ENCODE results near the gene PTPRF. TPM values are rescaled to one million over a fixed set of nuclear protein-coding genes. Genes with fewer than 3 reads are reported as not detected.
"Not testable (repeated sequence)": the region's sequence is repeated elsewhere in the genome, so short reads cannot be mapped to it uniquely, and the experiment has no call there.

Gene PTPRF
- total and polyA plus RNA-seq, 3 donors from 2014 or later = 43.1 to 51.0 (median 45.4) TPM

DNA sequence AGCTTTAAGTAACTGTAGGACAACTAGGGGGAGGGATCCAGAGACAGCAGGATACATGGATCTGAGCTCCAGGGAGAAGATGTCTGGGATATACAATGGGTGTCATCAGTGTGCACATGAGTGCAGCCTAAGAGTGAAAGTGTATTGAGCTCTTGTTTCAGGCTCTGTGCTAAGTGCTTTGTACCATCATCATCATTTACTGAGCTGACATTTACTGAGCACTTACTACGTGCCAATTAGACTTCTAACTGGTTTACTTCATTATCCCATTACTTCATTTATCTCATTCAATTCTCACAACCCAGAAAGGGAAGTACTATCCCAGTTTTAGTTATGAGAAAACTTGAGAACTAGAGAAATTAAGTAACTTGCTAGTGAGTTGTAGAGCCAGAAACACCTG lies 114.8 kb downstream of the PTPRF start:
- Histone ChIP-seq H3K36me3 (ENCODE audit: low read depth, missing control alignments) (no peaks in the 10 kb centered on the region), H3K4me3 (no peak overlapping the region), H3K27ac (no peak overlapping the region), H3K9me3 (no peaks in the 10 kb centered on the region), H3K4me1 (no peaks in the 10 kb centered on the region), H3K27me3 (no peaks in the 10 kb centered on the region)
- TF ChIP-seq, protein P1, sequence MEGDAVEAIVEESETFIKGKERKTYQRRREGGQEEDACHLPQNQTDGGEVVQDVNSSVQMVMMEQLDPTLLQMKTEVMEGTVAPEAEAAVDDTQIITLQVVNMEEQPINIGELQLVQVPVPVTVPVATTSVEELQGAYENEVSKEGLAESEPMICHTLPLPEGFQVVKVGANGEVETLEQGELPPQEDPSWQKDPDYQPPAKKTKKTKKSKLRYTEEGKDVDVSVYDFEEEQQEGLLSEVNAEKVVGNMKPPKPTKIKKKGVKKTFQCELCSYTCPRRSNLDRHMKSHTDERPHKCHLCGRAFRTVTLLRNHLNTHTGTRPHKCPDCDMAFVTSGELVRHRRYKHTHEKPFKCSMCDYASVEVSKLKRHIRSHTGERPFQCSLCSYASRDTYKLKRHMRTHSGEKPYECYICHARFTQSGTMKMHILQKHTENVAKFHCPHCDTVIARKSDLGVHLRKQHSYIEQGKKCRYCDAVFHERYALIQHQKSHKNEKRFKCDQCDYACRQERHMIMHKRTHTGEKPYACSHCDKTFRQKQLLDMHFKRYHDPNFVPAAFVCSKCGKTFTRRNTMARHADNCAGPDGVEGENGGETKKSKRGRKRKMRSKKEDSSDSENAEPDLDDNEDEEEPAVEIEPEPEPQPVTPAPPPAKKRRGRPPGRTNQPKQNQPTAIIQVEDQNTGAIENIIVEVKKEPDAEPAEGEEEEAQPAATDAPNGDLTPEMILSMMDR (IDR thresholded peaks at IDR 0.05) = no peak
- TF ChIP-seq POLR2A (IDR thresholded peaks at IDR 0.05) = no peak
- DNase-seq = no peak
- intact Hi-C loops (cut with DNase I; ENCODE audit: low total_unique reads) = no loop called here
- 86 to 87% methylated on average over 1 of the region's 1 CpG for WGBS, 2 donors

DNA sequence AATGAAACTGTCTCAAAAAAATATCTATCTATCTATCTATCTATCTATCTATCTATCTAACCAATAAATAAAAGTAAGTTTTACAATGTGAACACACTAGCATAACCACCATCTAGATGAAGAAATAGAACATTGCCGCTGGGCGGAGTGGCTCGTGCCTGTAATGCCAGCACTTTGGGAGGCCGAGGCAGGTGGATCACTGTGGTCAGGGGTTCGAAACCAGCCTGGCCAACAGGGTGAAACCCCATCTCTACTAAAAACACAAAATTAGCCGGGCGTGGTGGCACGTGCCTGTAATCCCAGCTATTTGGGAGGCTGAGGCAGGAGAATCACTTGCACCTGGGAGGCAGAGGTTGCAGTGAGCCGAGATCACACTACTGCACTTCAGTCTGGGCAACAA lies 116.6 kb downstream of the PTPRF start:
- H3K27ac ChIP-seq; intact Hi-C loops (cut with DNase I; ENCODE audit: low total_unique reads); H3K4me3 ChIP-seq; H3K9me3 ChIP-seq; H3K27me3 ChIP-seq; H3K36me3 ChIP-seq (ENCODE audit: low read depth, missing control alignments); DNase-seq: not testable (repeated sequence)
- 82 to 92% methylated on average over 9 of the region's 9 CpGs for WGBS, 2 donors
- H3K4me1 ChIP-seq = peaks cover 11% of the 10 kb centered on the region

DNA sequence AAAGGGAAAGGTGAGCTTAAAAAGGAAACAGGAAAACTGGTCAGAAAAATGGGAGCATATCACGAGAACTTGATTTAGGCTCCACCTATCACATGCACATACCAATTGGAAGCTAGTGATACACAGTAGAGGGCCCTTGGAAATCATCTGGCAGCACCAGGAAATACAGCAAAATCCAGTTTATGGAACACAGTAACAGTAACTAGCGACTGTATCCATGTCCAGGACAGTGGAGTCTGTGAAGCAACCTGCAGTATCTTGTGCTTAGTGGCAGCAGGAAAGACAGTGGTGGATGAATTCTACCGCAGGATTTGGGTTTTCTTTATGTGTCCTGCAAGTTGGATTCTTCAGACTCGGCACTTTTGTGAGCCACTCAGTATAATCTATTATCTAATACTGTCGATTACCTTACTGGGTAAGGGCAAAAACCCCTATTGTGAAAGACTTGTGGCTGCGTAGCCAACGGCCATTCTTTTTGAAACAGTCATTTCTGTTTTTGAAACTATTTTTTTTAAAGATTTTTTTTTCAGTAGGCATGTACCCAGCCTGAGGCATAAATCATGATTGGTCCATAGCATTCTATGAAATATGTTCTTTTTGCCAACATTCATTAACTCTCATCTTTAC lies 117.7 kb downstream of the PTPRF start:
- Histone ChIP-seq H3K4me3 (no peak overlapping the region), H3K9me3 (no peaks in the 10 kb centered on the region), H3K4me1 (peaks cover 11% of the 10 kb centered on the region), H3K36me3 (ENCODE audit: low read depth, missing control alignments) (no peaks in the 10 kb centered on the region), H3K27me3 (no peaks in the 10 kb centered on the region), H3K27ac (no peak overlapping the region)
- TF ChIP-seq, protein P1 (IDR thresholded peaks at IDR 0.05) = no peak
- no peak for TF ChIP-seq POLR2A (IDR thresholded peaks at IDR 0.05)
- no peak for DNase-seq
- 62 to 68% methylated on average over 7 of the region's 7 CpGs for WGBS, 2 donors
- intact Hi-C loops (cut with DNase I; ENCODE audit: low total_unique reads) = no loop called here

DNA sequence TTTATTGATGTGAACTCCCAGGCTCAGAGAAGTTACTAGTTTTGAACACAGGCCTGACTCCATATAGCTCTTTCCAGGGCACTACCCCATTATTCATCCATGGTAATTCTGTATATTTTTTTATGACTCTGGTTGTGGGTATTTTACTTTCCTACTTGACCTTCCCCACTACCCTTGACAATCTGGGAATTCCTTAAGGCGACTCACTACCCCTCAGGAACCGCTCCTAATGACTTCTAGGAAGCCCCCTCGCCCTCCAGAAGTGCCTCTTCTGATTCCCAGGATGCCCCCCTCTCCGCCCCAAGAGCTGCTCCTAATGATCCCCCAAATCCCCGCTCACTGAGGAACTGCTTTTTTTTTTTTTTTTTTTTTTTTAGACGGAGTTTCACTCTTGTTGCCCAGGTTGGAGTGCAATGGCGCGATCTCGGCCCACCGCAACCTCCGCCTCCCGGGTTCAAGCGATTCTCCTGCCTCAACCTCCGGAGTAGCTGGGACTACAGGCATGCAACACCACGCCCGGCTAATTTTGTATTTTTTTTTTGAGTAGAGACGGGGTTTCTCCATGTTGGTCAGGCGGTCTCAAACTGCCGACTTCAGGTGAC lies 118.3 kb downstream of the PTPRF start:
- DNase-seq = no peak
- H3K4me3 ChIP-seq = peak overlapping the region; percentile 75 to 80
- peak overlapping the region; percentile 92 to 98 for H3K27ac ChIP-seq
- no peaks in the 10 kb centered on the region for H3K9me3 ChIP-seq
- no peaks in the 10 kb centered on the region for H3K36me3 ChIP-seq (ENCODE audit: low read depth, missing control alignments)
- 23 to 32% methylated on average over 16 to 19 of the region's 19 CpGs for WGBS, 2 donors
- peaks cover 11% of the 10 kb centered on the region for H3K4me1 ChIP-seq
- TF ChIP-seq, protein P1 (IDR thresholded peaks at IDR 0.05) = no peak
- TF ChIP-seq POLR2A (IDR thresholded peaks at IDR 0.05) = no peak
- intact Hi-C loops (cut with DNase I; ENCODE audit: low total_unique reads) = no loop called here
- no peaks in the 10 kb centered on the region for H3K27me3 ChIP-seq

DNA sequence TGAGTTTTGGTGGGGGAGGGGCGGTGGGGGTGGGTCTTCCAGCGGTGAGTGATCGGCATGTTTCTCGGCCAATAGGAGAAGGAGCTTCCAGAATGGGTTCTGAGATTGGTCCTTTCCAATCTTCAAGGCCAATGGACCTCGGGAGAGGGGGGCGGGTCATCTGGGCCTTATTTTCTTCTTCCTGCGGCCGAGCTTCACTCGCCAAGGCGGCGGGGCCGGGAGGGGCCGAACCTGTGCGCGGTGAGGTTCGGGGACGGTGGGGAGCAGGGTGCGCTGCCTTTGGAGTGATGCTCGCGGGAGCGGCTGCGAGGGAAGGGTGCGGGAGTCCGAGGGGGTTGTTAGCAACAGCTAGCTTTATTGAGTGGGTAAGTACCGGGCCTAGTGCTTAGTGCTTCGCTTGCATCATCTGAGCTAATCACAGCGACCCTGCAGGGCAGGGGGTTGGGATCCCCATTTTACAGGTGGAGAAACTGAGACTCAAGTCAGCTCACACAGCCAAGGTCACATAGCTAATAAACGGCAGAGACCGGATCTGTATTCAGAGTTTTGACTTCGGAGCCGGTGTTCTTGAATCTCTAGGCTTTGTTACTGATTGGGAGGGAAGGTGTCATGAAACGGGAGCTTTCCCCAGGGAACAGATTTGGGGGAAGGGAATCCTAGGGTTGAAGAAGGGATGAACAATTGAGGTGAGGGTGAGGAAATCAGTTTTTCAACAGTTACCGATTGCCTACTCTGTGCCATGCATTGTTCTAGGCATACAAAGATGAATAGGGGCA lies 119.8 kb downstream of the PTPRF start:
- Histone ChIP-seq H3K4me1 (peaks cover 11% of the 10 kb centered on the region), H3K36me3 (ENCODE audit: low read depth, missing control alignments) (no peaks in the 10 kb centered on the region), H3K9me3 (no peaks in the 10 kb centered on the region), H3K27me3 (no peaks in the 10 kb centered on the region), H3K4me3 (peak overlapping the region; percentile 75 to 80), H3K27ac (peak overlapping the region; percentile 92 to 98)
- 0 to 1% methylated on average over 27 to 33 of the region's 33 CpGs for WGBS, 2 donors
- TF ChIP-seq, protein P1 (IDR thresholded peaks at IDR 0.05) = no peak
- TF ChIP-seq POLR2A (IDR thresholded peaks at IDR 0.05) = peak; percentile 51
- intact Hi-C loops (cut with DNase I; ENCODE audit: low total_unique reads) = no loop called here
- peak; percentile 99 for DNase-seq
